Ishikawa (cell line): ENCODE data around the gene SYK.

Experiments used
- CEBPB ChIP-seq: IDR thresholded peaks from 2 replicates; pipeline ENCODE4 v1.6.1; 2012
- CREB1 ChIP-seq: IDR thresholded peaks from 2 replicates; pipeline ENCODE4 v1.6.1; 2012; ENCODE audit warnings: low read depth
- EGR1 ChIP-seq: IDR thresholded peaks from 2 replicates; pipeline ENCODE4 v1.6.1; 2012
- FOXM1 ChIP-seq: IDR thresholded peaks from 2 replicates; pipeline ENCODE4 v1.6.1; 2012; ENCODE audit warnings: low read depth, borderline replicate concordance
- MAX ChIP-seq: IDR thresholded peaks from 2 replicates; pipeline ENCODE4 v1.6.1; 2012
- RAD21 ChIP-seq: IDR thresholded peaks from 2 replicates; pipeline ENCODE4 v1.6.1; 2012; ENCODE audit warnings: low read depth
- REST ChIP-seq: IDR thresholded peaks from 2 replicates; pipeline ENCODE4 v1.6.1; 2012; ENCODE audit warnings: low read depth, mild to moderate bottlenecking
- TAF1 ChIP-seq: IDR thresholded peaks from 2 replicates; pipeline ENCODE4 v1.6.1; 2012; ENCODE audit warnings: low read depth, mild to moderate bottlenecking
- TEAD4 ChIP-seq: IDR thresholded peaks from 2 replicates; pipeline ENCODE4 v1.6.1; 2012
- YY1 ChIP-seq: IDR thresholded peaks from 2 replicates; pipeline ENCODE4 v1.6.1; 2012; ENCODE audit warnings: low read depth
- ZBTB7A ChIP-seq: IDR thresholded peaks from 2 replicates; pipeline ENCODE4 v1.6.1; 2012; ENCODE audit warnings: low read depth

SYK gene

GRCh38 chr9:90943341-90943740 lies 141.7 kb downstream of the SYK start:
- TF ChIP-seq TAF1 (no peak), RAD21 (no peak)

GRCh38 chr9:90945336-90945735 lies 143.7 kb downstream of the SYK start:
- TF ChIP-seq CREB1: no peak
- no peak for TF ChIP-seq FOXM1
- no peak for TF ChIP-seq CEBPB
- TF ChIP-seq REST: no peak
- TF ChIP-seq EGR1: no peak
- no peak for TF ChIP-seq YY1

- TF ChIP-seq ZBTB7A (no peak), RAD21 (no peak), CEBPB (no peak), EGR1 (no peak), YY1 (no peak), TEAD4 (no peak), FOXM1 (no peak), MAX (no peak), TAF1 (no peak)
These were observed 145.4 kb downstream of the SYK start for GRCh38 chr9:90946982-90947381.
